ENCODE results near the gene AGR3. TPM values are rescaled to one million over a fixed set of nuclear protein-coding genes. Genes with fewer than 3 reads are reported as not detected.

The AGR3 gene
- total and polyA plus RNA-seq, 2 donors (not counting 3 experiments of a cell fraction or from before 2014, with no cell fraction given), result not detected

GRCh38 chr7:16908561-16908960, 26.8 kb upstream of the AGR3 start:
- dilution Hi-C loops (cut with MboI; ENCODE audit: extremely low pct_ligation_motif_present, low sequenced_read_pairs), result no loop called here
- no peaks in the 10 kb centered on the region for H3K27me3 ChIP-seq (ENCODE audit: control insufficient read depth in 2 of 2, insufficient read depth in 2 of 2, low read length in 2 of 2)
- POLR2A ChIA-PET, result no interaction called here
- CTCF ChIA-PET, result interaction anchor here (1.2 kb wide), 2 partner anchors 10 to 11 kb away, joined by 3 to 4 read pairs; no protein-coding TSS in a partner anchor
- TF ChIP-seq POLR2A (IDR thresholded peaks at IDR 0.05; ENCODE audit: low read depth, low read length) (no peak), POLR2AphosphoS5 (IDR thresholded peaks at IDR 0.05; ENCODE audit: insufficient read depth, low read depth, low read length) (no peak), MAX (IDR thresholded peaks at IDR 0.05; ENCODE audit: insufficient read depth, insufficient read length) (no peak), GATA2 (IDR thresholded peaks at IDR 0.05; ENCODE audit: insufficient read depth, insufficient read length, low read depth, low read length) (no peak), CTCF (IDR thresholded peaks at IDR 0.05; ENCODE audit: extremely low read depth in 1 of 2, insufficient read depth in 1 of 2, low read depth in 1 of 2, low read length in 2 of 2) (no peak), EZH2 (IDR thresholded peaks at IDR 0.05; ENCODE audit: borderline replicate concordance, low read depth, low read length, severe bottlenecking) (no peak), MYC (IDR thresholded peaks at IDR 0.05; ENCODE audit: low read depth, low read length) (no peak), FOS (IDR thresholded peaks at IDR 0.05; ENCODE audit: borderline replicate concordance, insufficient read depth, low read length) (no peak), JUN (IDR thresholded peaks at IDR 0.05; ENCODE audit: borderline replicate concordance, insufficient read depth, insufficient read length, low read depth) (no peak)
- DNase-seq (ENCODE audit: low read depth, low spot score) (no peak), FAIRE-seq (no peak)
- no peak overlapping the region for H3K9ac ChIP-seq (replicated peaks; ENCODE audit: extremely low read depth, insufficient read depth, low read length)
- no peaks in the 10 kb centered on the region for H3K9me1 ChIP-seq (replicated peaks; ENCODE audit: control insufficient read depth, extremely low read depth, insufficient read depth, low read length)
- no peak overlapping the region for H3K27ac ChIP-seq (ENCODE audit: insufficient read depth, low read depth, low read length)
- H3K4me2 ChIP-seq (ENCODE audit: insufficient read depth, low read length), result no peak overlapping the region
- no peaks in the 10 kb centered on the region for H3K4me1 ChIP-seq (ENCODE audit: control insufficient read depth, extremely low read depth, insufficient read depth, low read length)
- intact Hi-C loops (cut with micrococcal nuclease), result no loop called here
- H3K79me2 ChIP-seq (ENCODE audit: control insufficient read depth, insufficient read depth, low read length), result no peaks in the 10 kb centered on the region
- H2AFZ ChIP-seq (ENCODE audit: low read depth, low read length), result no peak overlapping the region
- H3K9me3 ChIP-seq (replicated peaks; ENCODE audit: control insufficient read depth, insufficient read depth, low read length), result no peaks in the 10 kb centered on the region
- H3K36me3 ChIP-seq (ENCODE audit: control insufficient read depth in 2 of 2, extremely low read depth in 1 of 2, insufficient read depth in 2 of 2, low read length in 2 of 2), result no peaks in the 10 kb centered on the region
- no peaks in the 10 kb centered on the region for H4K20me1 ChIP-seq (replicated peaks; ENCODE audit: control insufficient read depth, extremely low read depth, insufficient read depth, low read length)
- no peak overlapping the region for H3K4me3 ChIP-seq (replicated peaks in 1 of 3; ENCODE audit: insufficient read depth in 1 of 3, low read depth in 1 of 3, low read length in 3 of 3)
- no TSS peak for BruUV-seq (replicated peaks)

Measured in endothelial cell of umbilical vein (primary cell).